ENCODE results near the gene VPS51. TPM values are rescaled to one million over a fixed set of nuclear protein-coding genes. Genes with fewer than 3 reads are reported as not detected.

The VPS51 gene
- total and polyA plus RNA-seq, 2 of the 13 experiments (the other 11 are each of a cell fraction or from before 2014, with no cell fraction given): 76.3 to 90.6 TPM

- CTCF ChIA-PET (ENCODE audit: low intra/inter-chr PET ratio, low total read pairs): interaction anchor here (0.6 to 2.0 kb wide), 4 partner anchors 69 to 142 kb away, joined by 3 to 9 read pairs (median 6); partner anchors contain the start of genes ARL2 and CAPN1
- H3K4me2 ChIP-seq (ENCODE audit: low read depth, low read length): peak overlapping the region; percentile 82
- no TSS peak for BruUV-seq (replicated peaks)
- H3K4me3 ChIP-seq (replicated peaks in 1 of 3; ENCODE audit: insufficient read depth in 1 of 3, low read depth in 2 of 3, low read length in 3 of 3): peak overlapping the region in 2 of 3 experiments; percentile 23 to 95; a peak in 2 of 6 replicates
- no peaks in the 10 kb centered on the region for H3K27me3 ChIP-seq (ENCODE audit: control insufficient read depth in 1 of 2, insufficient read depth in 2 of 2, low read length in 2 of 2)
- FAIRE-seq (peak; percentile 30), DNase-seq (ENCODE audit: low spot score) (no peak), ATAC-seq (no peak)
- 86% methylated on average over 10 of the region's 31 CpGs for WGBS (ENCODE audit: low lambda C conversion rate)
- in situ Hi-C loops (cut with HindIII; ENCODE audit: extremely low pct_ligation_motif_present, low pct_unique_long_range_greater_than_20kb) (loop anchor here (5.0 kb wide), 1 partner anchor 71 kb away; the partner anchor contains the start of gene CAPN1), intact Hi-C loops (cut with micrococcal nuclease; ENCODE audit: unreplicated experiment) (loop anchor here (2.0 kb wide), 1 partner anchor 14 kb away; the partner anchor contains the start of gene VPS51)
- peaks cover 6 to 17% of the 10 kb centered on the region in 2 experiments; a peak in 4 of 5 replicates for H3K36me3 ChIP-seq (replicated peaks in 1 of 2; ENCODE audit: control insufficient read depth in 1 of 2, insufficient read depth in 2 of 2, low read length in 2 of 2)
- no peaks in the 10 kb centered on the region for H4K20me1 ChIP-seq (ENCODE audit: insufficient read depth, low read length)
- H3K4me1 ChIP-seq (ENCODE audit: insufficient read depth, low read length): peaks cover 30% of the 10 kb centered on the region
- peak overlapping the region; percentile 60 for H3K27ac ChIP-seq (ENCODE audit: extremely low read length, insufficient read depth, low read length)
- peaks cover 7% of the 10 kb centered on the region for H3K79me2 ChIP-seq (ENCODE audit: insufficient read depth, low read length)
- H3K9me3 ChIP-seq (ENCODE audit: low read length): no peaks in the 10 kb centered on the region
- POLR2A ChIA-PET: interaction anchor here (0.9 to 5.0 kb wide), 31 partner anchors 8 to 336 kb away, joined by 3 to 86 read pairs (median 5); partner anchors contain the start of genes ARL2, BATF2, CAPN1 and DPF2
- H2AFZ ChIP-seq (ENCODE audit: low read length): no peak overlapping the region
- 0 out of 2 replicates have a peak overlapping the region, but pooled peaks have one; percentile 45 for H3K9ac ChIP-seq (ENCODE audit: insufficient read depth, low read depth, low read length)
- TF ChIP-seq, protein P1, sequence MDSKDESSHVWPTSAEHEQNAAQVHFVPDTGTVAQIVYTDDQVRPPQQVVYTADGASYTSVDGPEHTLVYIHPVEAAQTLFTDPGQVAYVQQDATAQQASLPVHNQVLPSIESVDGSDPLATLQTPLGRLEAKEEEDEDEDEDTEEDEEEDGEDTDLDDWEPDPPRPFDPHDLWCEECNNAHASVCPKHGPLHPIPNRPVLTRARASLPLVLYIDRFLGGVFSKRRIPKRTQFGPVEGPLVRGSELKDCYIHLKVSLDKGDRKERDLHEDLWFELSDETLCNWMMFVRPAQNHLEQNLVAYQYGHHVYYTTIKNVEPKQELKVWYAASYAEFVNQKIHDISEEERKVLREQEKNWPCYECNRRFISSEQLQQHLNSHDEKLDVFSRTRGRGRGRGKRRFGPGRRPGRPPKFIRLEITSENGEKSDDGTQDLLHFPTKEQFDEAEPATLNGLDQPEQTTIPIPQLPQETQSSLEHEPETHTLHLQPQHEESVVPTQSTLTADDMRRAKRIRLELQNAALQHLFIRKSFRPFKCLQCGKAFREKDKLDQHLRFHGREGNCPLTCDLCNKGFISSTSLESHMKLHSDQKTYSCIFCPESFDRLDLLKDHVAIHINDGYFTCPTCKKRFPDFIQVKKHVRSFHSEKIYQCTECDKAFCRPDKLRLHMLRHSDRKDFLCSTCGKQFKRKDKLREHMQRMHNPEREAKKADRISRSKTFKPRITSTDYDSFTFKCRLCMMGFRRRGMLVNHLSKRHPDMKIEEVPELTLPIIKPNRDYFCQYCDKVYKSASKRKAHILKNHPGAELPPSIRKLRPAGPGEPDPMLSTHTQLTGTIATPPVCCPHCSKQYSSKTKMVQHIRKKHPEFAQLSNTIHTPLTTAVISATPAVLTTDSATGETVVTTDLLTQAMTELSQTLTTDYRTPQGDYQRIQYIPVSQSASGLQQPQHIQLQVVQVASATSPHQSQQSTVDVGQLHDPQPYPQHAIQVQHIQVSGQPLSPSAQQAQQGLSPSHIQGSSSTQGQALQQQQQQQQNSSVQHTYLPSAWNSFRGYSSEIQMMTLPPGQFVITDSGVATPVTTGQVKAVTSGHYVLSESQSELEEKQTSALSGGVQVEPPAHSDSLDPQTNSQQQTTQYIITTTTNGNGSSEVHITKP (CRISPR knock-in tag; IDR thresholded peaks at IDR 0.05; ENCODE audit: low read depth): no peak
- TF ChIP-seq, protein P2, sequence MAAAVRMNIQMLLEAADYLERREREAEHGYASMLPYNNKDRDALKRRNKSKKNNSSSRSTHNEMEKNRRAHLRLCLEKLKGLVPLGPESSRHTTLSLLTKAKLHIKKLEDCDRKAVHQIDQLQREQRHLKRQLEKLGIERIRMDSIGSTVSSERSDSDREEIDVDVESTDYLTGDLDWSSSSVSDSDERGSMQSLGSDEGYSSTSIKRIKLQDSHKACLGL (CRISPR knock-in tag; IDR thresholded peaks at IDR 0.05): peak; percentile 55; the same call in 1 of the 2 replicates
- no peak for TF ChIP-seq HNF1A (IDR thresholded peaks at IDR 0.05; ENCODE audit: low read depth)
- 0 out of 2 replicates have a peak, but pooled peaks have one; percentile 8 for TF ChIP-seq HNF1A (CRISPR knock-in tag; IDR thresholded peaks at IDR 0.05; ENCODE audit: borderline replicate concordance)
- TF ChIP-seq HDAC1 (CRISPR knock-in tag; IDR thresholded peaks at IDR 0.05): peak; percentile 46; the same call in 1 of the 2 replicates
- TF ChIP-seq GPN1 (CRISPR knock-in tag; IDR thresholded peaks at IDR 0.05; ENCODE audit: borderline replicate concordance): 0 out of 2 replicates have a peak, but pooled peaks have one; percentile 35
- no peak for TF ChIP-seq ZNF546 (CRISPR knock-in tag; conservative IDR thresholded peaks at IDR 0.05)
- TF ChIP-seq, protein P3, sequence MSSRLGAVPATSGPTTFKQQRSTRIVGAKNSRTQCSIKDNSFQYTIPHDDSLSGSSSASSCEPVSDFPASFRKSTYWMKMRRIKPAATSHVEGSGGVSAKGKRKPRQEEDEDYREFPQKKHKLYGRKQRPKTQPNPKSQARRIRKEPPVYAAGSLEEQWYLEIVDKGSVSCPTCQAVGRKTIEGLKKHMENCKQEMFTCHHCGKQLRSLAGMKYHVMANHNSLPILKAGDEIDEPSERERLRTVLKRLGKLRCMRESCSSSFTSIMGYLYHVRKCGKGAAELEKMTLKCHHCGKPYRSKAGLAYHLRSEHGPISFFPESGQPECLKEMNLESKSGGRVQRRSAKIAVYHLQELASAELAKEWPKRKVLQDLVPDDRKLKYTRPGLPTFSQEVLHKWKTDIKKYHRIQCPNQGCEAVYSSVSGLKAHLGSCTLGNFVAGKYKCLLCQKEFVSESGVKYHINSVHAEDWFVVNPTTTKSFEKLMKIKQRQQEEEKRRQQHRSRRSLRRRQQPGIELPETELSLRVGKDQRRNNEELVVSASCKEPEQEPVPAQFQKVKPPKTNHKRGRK (CRISPR knock-in tag; IDR thresholded peaks at IDR 0.05): 0 out of 2 replicates have a peak, but pooled peaks have one; percentile 37
These were observed 15.2 kb downstream of the VPS51 start for GRCh38 chr11:65111159-65111743.
